Measurements from ENCODE around the gene AKAP9.
"Not testable (repeated sequence)": the region's sequence is repeated elsewhere in the genome, so short reads cannot be mapped to it uniquely, and the experiment has no call there.

The AKAP9 gene

DNA sequence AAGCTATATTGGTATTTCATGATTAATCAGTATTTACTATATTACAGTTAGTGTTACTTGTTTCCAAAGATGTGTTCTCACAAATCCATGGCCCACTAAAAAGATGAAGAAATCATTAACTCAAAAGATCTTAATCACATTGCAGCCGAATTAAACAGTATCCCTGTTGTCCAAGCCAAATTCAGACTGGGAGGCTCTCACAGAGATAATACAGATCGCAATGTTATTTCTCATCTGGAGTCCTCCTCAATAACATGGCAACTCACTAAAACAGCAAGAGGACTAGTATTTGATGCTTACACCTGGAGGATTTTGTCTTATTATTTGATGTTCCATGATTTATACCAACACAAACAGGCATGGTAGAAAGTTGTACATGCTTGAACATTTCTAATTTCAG lies 170.2 kb downstream of the AKAP9 start:
- Mint-ChIP-seq H3K4me1 (no peaks in the 10 kb centered on the region), H3K9me3 (no peaks in the 10 kb centered on the region), H3K4me3 (no peak overlapping the region), H3K27ac (no peak overlapping the region), H3K27me3 (no peaks in the 10 kb centered on the region)
- ATAC-seq (no peak), DNase-seq (no peak)

DNA sequence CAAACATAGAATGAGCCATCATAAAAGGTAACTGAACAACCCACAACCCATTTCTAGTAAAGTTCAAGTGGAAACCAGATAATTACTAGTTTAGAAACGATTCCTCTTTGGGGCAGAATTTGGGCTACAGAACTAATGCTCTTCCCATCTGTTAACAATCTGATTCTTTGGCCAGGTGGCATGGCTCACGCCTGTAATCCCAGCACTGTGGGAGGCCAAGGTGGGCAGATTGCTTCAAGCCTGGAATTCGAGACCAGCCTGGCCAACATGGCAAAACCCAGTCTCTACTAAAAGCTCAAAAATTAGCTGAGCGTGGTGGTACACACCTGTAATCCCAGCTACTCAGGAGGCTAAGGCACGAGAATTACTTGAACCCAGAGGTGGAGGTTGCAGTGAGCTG lies 175.2 kb downstream of the AKAP9 start:
- no peak for ATAC-seq
- Mint-ChIP-seq H3K4me3 (no peak overlapping the region), H3K4me1 (peaks cover 9% of the 10 kb centered on the region)

DNA sequence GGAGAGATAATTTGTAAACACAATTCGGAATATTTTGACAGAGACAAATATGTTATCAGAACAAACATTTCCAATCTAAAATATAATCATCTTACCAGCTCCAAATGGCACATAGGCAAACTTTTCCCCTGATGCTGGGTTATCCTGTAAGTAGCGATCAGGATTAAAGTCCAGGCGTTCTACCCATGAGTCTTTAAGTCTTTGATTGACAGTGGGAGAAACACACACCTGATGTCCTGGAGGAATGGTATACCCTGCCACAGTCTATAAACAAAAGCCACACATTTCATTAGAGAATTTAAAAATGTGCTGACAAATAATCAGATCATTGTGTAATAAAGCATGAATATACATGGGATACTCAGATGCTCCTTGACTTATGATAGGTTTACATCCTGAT lies 176.3 kb downstream of the AKAP9 start:
- Mint-ChIP-seq H3K9me3 (no peaks in the 10 kb centered on the region), H3K4me3 (no peak overlapping the region), H3K27me3 (no peaks in the 10 kb centered on the region), H3K4me1 (peaks cover 10% of the 10 kb centered on the region), H3K27ac (peak overlapping the region in 1 of 2 donors; percentile 33)
- no peak for ATAC-seq
- no peak for DNase-seq

More for the DNA sequence above, 175.2 kb downstream of the AKAP9 start:
- Mint-ChIP-seq H3K27me3 (no peaks in the 10 kb centered on the region), H3K27ac (no peak overlapping the region), H3K9me3 (no peaks in the 10 kb centered on the region)
- DNase-seq: no peak

DNA sequence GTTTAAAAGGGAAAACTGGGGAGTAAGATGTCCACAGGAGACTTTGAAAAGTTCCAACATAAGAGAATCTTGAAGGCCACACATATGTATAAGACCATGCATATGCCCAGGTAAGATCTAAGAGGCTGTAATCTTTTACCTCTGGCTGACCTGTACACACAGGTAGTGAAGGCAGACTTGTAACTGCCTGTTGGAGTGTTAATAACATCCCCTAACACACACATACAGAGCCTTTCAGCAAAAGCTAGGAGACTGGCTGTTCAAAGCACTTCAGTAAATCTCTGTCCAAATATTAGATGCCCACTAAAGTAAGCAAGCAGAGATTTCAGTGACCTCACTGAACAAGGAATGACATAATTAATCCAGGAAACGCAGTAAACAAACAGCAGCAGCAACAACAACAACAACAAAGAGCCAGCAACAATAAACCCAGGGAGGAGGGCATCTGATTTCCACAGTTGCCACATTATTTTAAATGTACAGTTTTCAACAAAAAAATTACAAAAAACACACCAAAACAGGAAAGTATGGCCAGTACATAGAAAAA lies 178.6 kb downstream of the AKAP9 start:
- no peak overlapping the region for H3K4me3 Mint-ChIP-seq
- peaks cover 10% of the 10 kb centered on the region for H3K4me1 Mint-ChIP-seq
- no peak for DNase-seq
- H3K9me3 Mint-ChIP-seq: no peaks in the 10 kb centered on the region
- H3K27me3 Mint-ChIP-seq: no peaks in the 10 kb centered on the region
- H3K27ac Mint-ChIP-seq: peak overlapping the region in 1 of 2 donors; percentile 56
- no peak for ATAC-seq

DNA sequence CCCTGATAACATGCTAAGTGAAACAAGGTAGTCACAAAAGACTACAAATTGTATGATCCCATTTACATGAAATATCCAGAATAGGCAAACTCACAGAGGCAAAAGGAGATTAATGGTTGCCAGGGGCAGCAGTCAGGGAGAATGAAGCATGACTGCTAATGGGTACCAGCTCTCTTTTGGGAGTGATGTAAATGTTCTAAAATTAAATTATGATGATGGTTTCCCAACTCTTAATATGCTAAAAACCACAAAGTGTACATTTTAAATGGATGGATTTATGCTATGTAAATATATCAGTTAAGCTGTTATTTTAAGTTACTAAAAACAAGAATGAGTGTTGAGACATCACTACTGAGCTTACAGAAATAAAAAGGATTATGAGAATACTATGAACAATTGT lies 181.0 kb downstream of the AKAP9 start:
- no peak for ATAC-seq
- Mint-ChIP-seq H3K27me3 (no peaks in the 10 kb centered on the region), H3K27ac (no peak overlapping the region), H3K4me1 (peaks cover 10% of the 10 kb centered on the region), H3K4me3 (no peak overlapping the region), H3K9me3 (no peaks in the 10 kb centered on the region)
- no peak for DNase-seq

DNA sequence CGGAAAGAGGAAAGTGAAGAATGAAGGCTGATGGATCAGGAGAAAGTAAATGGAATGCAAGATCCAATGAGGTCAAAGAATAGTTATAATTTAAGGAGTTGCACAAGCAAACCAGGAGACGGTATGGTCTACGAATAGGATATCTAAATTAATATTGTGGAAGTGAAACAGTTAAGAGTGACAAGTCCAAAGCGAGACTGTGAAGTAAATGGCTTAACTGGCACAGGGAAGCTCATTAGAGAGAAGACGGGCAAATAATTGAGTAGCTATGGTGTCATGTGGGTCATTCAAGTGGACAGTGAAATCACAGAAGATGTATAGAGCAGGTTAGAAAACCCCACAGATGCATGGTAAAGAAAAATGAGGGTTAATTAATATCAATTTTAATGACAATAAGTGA lies 190.4 kb downstream of the AKAP9 start:
- no peaks in the 10 kb centered on the region for H3K27me3 Mint-ChIP-seq
- H3K9me3 Mint-ChIP-seq: no peaks in the 10 kb centered on the region
- H3K4me3 Mint-ChIP-seq: no peak overlapping the region
- H3K27ac Mint-ChIP-seq: no peak overlapping the region
- peaks cover 27% of the 10 kb centered on the region for H3K4me1 Mint-ChIP-seq
- DNase-seq (no peak), ATAC-seq (no peak)

DNA sequence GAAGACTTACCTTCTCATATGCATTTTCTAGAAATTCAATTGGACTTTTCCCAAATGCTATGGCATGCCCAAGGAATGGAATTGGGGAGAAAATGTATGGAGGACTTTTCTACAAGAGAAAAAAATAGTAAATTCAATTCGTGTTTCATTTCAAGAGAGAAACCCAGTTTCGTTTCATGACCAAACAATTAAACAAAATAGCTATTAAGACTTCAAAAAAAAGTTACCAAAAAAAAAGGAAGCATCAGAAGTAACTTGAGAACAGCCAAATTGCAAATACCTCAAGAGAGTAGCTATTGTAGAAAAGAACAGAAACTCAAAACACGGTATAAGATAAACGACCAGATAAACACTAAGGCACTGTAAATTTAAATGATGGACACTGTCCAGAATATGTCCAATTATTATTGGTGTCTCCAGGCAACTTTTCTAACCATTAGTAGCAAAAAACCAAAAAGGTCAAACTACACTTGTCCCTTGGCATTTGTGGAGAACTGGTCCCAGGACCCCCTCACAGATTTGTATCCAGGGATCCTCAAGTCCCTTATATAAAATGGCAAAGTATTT lies 191.2 kb downstream of the AKAP9 start:
- no peak overlapping the region for H3K4me3 Mint-ChIP-seq
- DNase-seq: no peak
- no peaks in the 10 kb centered on the region for H3K9me3 Mint-ChIP-seq
- H3K27ac Mint-ChIP-seq: no peak overlapping the region
- ATAC-seq: no peak
- H3K4me1 Mint-ChIP-seq: peaks cover 28% of the 10 kb centered on the region
- H3K27me3 Mint-ChIP-seq: no peaks in the 10 kb centered on the region

DNA sequence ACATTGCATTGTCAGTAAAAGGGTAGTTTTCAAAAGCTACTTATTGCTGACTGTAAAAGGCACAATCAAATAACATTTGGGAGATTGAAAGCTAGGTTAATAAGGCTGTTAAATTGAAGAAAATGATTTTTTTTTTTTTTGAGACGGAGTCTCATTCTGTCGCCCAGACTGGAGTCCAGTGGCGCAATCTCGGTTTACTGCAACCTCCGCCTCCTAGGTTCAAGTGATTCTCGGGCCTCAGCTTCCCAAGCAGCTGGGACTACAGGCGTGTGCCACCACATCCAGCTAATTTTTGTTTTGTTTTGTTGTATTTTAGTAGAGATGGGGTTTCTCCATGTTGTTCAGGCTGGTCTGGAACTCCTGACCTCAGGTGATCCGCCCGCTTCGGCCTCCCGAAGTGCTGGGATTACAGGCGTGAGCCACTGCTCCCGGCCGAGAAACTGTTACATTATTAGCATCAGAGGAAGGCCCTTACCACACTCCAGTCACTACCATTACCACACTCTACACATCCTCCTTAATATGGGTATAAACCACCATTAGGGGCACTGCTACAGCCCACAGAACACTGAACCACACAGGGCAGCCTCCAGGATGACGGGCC lies 192.6 kb downstream of the AKAP9 start:
- H3K4me3 Mint-ChIP-seq: peak overlapping the region; percentile 92 to 99
- H3K27me3 Mint-ChIP-seq: no peaks in the 10 kb centered on the region
- DNase-seq (no peak), ATAC-seq (peak; percentile 57)
- H3K9me3 Mint-ChIP-seq: no peaks in the 10 kb centered on the region
- peak overlapping the region; percentile 99 for H3K27ac Mint-ChIP-seq
- H3K4me1 Mint-ChIP-seq: peaks cover 28% of the 10 kb centered on the region

DNA sequence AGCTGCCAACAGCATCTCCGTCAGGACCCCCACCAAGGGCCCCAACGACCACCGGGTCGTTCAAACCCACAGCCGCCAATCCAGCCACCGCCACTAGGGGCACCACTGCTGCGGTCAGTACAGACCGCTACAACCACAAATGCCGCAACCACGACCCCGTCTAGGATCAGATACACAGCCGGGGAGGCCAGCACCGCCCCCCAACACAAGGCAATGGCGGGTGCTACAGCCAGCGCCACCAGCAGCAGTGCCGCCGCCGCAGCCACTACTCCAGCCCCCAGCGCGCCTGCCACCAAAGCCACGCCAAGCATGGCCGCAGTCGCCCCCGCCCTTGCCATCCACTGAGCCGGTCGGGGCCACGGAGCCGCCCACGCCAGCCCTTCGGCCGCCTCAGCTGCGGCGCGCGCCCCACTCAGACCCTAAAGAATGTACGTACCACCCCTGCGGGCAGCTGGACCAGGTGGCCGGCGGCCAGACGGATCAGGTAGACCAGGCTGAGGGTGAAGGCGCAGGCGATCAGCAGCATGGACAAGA lies 193.1 kb downstream of the AKAP9 start:
- DNase-seq (peak; percentile 70 to 74), ATAC-seq (peak; percentile 52)
- H3K4me3 Mint-ChIP-seq: peak overlapping the region; percentile 92 to 99
- H3K4me1 Mint-ChIP-seq: peaks cover 28% of the 10 kb centered on the region
- H3K27me3 Mint-ChIP-seq: no peaks in the 10 kb centered on the region
- no peaks in the 10 kb centered on the region for H3K9me3 Mint-ChIP-seq
- peak overlapping the region; percentile 99 for H3K27ac Mint-ChIP-seq

DNA sequence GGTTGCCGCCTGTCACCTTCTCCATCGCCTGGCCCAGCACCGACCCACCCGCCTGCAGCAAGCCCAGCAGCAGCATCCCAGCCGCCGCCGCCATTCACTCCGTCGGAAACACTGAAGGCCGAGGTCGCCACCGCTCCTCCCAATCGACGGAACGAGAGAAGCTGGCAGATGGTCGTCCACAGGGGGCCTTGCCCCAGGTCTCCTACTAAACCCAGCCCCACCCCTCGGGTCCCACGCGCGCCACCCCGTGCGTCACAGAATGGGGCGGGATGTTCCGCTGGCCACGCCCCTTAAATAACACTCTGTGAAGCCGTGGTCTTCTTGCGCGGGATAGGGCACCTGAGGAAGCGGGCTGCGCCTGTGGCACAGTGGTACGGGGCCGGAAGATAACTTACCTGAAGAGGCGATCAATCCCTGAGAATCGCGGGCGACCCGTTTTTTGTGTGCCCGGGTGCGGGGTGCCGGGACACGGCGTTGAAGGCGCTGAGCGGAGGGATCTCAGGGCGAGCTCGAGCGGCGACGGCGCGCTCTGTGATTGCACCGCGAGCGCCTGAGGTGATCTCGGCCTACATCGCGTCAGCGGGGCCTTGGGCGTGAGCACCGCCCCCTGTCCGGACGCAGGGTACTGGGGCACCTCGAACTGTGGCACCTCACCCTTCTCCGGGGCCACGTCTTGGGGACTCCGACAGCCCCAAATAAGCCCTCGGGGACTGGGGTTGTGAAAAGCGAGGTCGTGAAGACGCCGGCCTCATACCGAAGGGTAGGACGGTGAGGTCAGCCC lies 193.8 kb downstream of the AKAP9 start, which contains the start of gene CYP51A1:
CYP51A1 (minus strand) TSS at position 207 of the 781 bp plus-strand sequence; CDS start at position 94, 113 bp downstream.
- H3K9me3 Mint-ChIP-seq: no peaks in the 10 kb centered on the region
- no peaks in the 10 kb centered on the region for H3K27me3 Mint-ChIP-seq
- peak; percentile 92 for ATAC-seq
- H3K4me1 Mint-ChIP-seq: peaks cover 28% of the 10 kb centered on the region
- DNase-seq: peak; percentile 94 to 96
- peak within 1 kb of the TSS; percentile 92 to 99 for H3K4me3 Mint-ChIP-seq
- H3K27ac Mint-ChIP-seq: peak within 1 kb of the TSS; percentile 99

DNA sequence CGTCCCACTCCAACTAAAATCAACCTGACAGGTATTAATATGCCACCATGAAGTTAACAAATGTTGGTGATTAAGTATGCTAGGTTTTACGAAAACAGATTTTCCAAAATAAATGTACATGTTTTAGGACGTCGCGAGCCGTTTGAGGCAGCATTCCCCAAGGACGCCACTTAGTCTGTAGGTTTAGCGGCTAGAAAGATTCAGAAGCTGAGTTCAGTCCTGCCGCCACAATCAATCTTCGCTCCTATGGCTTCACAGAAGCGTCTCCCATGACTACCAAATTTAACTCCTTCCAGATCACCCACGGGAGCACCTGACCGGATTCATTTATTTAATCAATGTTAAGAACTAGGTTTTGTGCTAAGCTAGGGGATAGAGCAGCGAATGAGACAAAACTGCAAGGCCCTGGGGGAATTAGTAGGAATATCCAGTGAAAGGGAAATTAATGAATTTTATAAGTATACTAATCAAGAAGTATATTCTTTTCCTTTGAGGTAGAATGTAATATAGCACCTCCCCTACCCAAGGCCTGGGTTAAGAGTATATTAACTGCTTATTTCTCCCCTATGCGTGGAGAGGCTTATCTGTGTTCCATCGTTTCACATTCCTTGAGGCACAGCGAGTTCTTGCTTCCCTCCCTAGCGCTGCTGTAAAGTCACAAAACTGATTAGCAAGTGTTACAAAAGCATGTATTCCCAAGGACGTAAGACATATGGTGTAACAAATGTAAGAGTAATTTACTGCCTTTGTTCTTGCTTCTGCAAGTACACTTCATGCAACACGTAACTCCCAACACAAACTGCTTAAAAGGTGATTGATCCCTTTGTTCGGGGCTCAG lies 194.6 kb downstream of the AKAP9 start:
- peak overlapping the region; percentile 99 for H3K27ac Mint-ChIP-seq
- H3K9me3 Mint-ChIP-seq: no peaks in the 10 kb centered on the region
- DNase-seq (peak in 1 of 2 donors; percentile 8), ATAC-seq (no peak)
- H3K4me3 Mint-ChIP-seq: peak overlapping the region; percentile 92 to 99
- H3K27me3 Mint-ChIP-seq: no peaks in the 10 kb centered on the region
- peaks cover 28% of the 10 kb centered on the region for H3K4me1 Mint-ChIP-seq

DNA sequence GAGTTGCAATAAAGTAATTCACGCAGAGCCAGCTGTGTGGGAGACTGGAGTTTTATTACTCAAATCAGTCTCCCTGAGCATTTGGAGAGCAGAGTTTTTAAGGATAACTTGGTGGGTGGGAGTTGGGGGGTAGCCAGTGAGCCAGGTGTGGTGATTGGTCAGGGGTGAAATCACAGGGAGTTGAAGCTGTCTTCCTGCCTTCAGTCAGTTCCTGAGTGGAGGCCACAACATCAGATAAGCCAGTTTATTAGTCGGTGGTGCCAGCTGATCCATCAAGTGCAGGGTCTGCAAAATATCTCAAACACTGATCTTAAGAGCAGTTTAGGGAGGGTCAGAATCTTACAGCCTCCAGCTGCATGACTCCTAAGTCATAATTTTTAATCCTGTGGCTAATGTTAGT lies 196.9 kb downstream of the AKAP9 start:
- DNase-seq: no peak
- Mint-ChIP-seq H3K4me3 (no peak overlapping the region), H3K27me3 (no peaks in the 10 kb centered on the region), H3K27ac (no peak overlapping the region), H3K9me3 (no peaks in the 10 kb centered on the region), H3K4me1 (peaks cover 20% of the 10 kb centered on the region)
- no peak for ATAC-seq

DNA sequence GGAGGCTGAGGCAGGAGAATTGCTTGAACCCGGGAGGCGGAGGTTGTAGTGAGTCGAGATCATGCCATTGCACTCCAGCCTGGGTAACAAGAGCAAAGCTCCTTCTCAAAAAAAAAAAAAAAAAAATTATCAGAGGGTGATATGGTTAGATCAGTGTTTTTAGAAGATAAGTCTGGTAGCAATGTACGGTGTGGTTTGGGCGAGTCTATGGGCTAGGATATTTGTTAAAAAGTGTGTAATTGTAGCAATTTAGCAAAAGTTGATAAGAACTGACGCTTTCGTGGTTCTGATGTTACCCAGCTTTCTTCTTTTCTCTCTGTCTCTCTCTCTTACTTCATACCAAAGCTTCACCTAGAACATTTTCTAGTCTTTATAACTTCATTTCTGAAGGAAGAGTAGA lies 200.5 kb downstream of the AKAP9 start:
- Mint-ChIP-seq H3K27me3 (no peaks in the 10 kb centered on the region), H3K27ac (no peak overlapping the region), H3K4me1 (peaks cover under 1% of the 10 kb centered on the region), H3K9me3 (no peaks in the 10 kb centered on the region), H3K4me3 (no peak overlapping the region)
- DNase-seq (no peak), ATAC-seq (no peak)

DNA sequence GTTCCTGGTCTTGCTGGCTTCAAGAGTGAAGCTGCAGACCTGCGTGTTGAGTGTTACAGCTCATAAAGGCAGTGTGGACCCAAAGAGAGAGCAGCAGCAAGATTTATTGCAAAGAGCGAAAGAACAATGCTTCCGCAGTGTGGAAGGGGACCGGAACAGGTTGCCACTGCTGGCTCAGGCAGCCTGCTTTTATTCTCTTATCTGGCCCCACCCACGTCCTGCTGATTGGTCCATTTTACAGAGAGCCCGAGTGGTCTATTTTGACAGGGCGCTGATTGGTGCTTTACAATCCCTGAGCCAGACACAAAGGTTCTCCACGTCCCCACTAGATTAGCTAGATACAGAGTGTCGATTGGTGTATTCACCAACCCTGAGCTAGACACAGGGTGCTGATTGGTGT lies 202.1 kb downstream of the AKAP9 start:
- not testable (repeated sequence) for H3K9me3 Mint-ChIP-seq, H3K4me1 Mint-ChIP-seq, DNase-seq, H3K27ac Mint-ChIP-seq, H3K27me3 Mint-ChIP-seq, H3K4me3 Mint-ChIP-seq, ATAC-seq

Data from stimulated activated naive CD8-positive, alpha-beta T cell treated with anti-CD3 and anti-CD28 coated beads, Interleukin-15, amount 100 ng/mL, for 72 hours (primary cell).